ENCODE measurements around the gene LY6G5C. TPM values are rescaled to one million over a fixed set of nuclear protein-coding genes. Genes with fewer than 3 reads are reported as not detected.

LY6G5C gene
- total RNA-seq, 1 donor from 2014 or later = 22.0 TPM

DNA sequence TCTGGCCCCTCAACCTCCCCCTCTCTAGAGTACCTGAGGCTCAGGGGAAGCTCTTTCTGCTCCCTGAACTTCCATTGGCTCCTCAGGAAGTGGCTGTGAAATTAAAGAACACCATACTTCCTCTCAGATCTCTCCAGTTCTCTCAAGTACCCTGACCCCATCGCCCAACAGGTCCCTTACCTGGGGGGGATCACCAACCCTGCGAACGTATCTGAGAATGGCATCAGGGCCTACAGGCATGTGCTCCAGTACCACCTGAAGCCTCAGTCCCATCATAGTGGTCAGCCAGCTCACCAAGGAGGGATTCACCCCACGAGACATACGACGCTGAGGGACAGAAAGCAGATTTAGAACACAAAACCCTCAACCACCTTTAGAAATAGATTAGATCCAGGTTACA lies 40.3 kb downstream of the LY6G5C start:
- DNase-seq (ENCODE audit: low spot score) = no peak
- Mint-ChIP-seq H3K9me3 (ENCODE audit: unreplicated experiment) (no peaks in the 10 kb centered on the region), H3K27me3 (ENCODE audit: unreplicated experiment) (peaks cover 8% of the 10 kb centered on the region), H3K27ac (ENCODE audit: unreplicated experiment) (no peak overlapping the region), H3K4me3 (ENCODE audit: unreplicated experiment) (peak overlapping the region; percentile 25), H3K4me1 (ENCODE audit: unreplicated experiment) (peaks cover 2% of the 10 kb centered on the region), H3K36me3 (ENCODE audit: low read depth, unreplicated experiment) (peaks cover 36% of the 10 kb centered on the region)
- TF ChIP-seq, protein P1, sequence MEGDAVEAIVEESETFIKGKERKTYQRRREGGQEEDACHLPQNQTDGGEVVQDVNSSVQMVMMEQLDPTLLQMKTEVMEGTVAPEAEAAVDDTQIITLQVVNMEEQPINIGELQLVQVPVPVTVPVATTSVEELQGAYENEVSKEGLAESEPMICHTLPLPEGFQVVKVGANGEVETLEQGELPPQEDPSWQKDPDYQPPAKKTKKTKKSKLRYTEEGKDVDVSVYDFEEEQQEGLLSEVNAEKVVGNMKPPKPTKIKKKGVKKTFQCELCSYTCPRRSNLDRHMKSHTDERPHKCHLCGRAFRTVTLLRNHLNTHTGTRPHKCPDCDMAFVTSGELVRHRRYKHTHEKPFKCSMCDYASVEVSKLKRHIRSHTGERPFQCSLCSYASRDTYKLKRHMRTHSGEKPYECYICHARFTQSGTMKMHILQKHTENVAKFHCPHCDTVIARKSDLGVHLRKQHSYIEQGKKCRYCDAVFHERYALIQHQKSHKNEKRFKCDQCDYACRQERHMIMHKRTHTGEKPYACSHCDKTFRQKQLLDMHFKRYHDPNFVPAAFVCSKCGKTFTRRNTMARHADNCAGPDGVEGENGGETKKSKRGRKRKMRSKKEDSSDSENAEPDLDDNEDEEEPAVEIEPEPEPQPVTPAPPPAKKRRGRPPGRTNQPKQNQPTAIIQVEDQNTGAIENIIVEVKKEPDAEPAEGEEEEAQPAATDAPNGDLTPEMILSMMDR (IDR thresholded peaks at IDR 0.05; ENCODE audit: unreplicated experiment) = no peak

DNA sequence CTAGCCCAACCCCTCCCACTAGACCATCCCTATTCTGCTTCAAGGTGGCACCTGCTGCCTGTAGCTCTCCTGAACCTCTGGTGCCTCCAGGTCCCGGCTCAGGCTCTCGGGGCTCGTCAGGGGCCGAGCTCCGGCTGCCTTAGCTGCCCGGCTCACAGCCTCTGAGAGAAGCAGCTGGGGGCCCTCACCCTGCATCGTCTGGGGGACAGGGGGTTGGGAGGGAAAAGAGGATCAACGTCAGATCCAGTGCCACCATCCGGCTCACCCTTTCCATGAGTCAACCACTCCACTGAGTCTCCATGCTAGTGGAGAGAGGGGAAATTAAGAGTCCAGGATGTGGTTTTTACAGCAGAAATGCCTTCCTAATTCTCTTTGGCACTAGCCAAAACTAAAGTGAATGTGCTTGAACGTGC lies 41.4 kb downstream of the LY6G5C start:
- Mint-ChIP-seq H3K4me3 (ENCODE audit: unreplicated experiment) (no peak overlapping the region), H3K27me3 (ENCODE audit: unreplicated experiment) (peaks cover 8% of the 10 kb centered on the region), H3K4me1 (ENCODE audit: unreplicated experiment) (no peaks in the 10 kb centered on the region), H3K9me3 (ENCODE audit: unreplicated experiment) (no peaks in the 10 kb centered on the region), H3K36me3 (ENCODE audit: low read depth, unreplicated experiment) (peaks cover 35% of the 10 kb centered on the region), H3K27ac (ENCODE audit: unreplicated experiment) (no peak overlapping the region)
- TF ChIP-seq, protein P1 (IDR thresholded peaks at IDR 0.05; ENCODE audit: unreplicated experiment) = no peak
- no peak for DNase-seq (ENCODE audit: low spot score)

DNA sequence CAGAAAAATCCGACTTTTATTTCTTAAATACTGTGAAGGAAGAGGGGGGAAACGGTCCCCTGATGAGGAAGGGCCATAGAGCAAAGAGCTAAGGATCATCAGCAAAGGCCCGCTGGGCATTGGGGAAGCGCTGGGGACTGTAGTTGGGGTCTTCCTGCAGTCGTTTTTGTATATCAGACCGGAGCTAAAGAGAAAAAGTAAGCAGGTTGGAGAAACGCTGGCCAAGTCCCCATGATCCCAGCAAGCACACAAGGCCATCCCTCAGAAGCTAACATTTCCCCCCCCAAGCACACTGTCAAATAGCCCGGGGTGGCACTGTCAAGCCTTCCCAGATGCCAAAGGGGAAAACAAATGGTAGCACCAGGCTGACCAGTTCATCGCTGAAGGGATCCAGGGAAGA lies 41.8 kb downstream of the LY6G5C start:
- Mint-ChIP-seq H3K36me3 (ENCODE audit: low read depth, unreplicated experiment) (peaks cover 36% of the 10 kb centered on the region), H3K27ac (ENCODE audit: unreplicated experiment) (no peak overlapping the region), H3K27me3 (ENCODE audit: unreplicated experiment) (peaks cover 8% of the 10 kb centered on the region), H3K4me1 (ENCODE audit: unreplicated experiment) (no peaks in the 10 kb centered on the region), H3K4me3 (ENCODE audit: unreplicated experiment) (peak overlapping the region; percentile 42), H3K9me3 (ENCODE audit: unreplicated experiment) (no peaks in the 10 kb centered on the region)
- TF ChIP-seq, protein P1 (IDR thresholded peaks at IDR 0.05; ENCODE audit: unreplicated experiment) = no peak
- no peak for DNase-seq (ENCODE audit: low spot score)

DNA sequence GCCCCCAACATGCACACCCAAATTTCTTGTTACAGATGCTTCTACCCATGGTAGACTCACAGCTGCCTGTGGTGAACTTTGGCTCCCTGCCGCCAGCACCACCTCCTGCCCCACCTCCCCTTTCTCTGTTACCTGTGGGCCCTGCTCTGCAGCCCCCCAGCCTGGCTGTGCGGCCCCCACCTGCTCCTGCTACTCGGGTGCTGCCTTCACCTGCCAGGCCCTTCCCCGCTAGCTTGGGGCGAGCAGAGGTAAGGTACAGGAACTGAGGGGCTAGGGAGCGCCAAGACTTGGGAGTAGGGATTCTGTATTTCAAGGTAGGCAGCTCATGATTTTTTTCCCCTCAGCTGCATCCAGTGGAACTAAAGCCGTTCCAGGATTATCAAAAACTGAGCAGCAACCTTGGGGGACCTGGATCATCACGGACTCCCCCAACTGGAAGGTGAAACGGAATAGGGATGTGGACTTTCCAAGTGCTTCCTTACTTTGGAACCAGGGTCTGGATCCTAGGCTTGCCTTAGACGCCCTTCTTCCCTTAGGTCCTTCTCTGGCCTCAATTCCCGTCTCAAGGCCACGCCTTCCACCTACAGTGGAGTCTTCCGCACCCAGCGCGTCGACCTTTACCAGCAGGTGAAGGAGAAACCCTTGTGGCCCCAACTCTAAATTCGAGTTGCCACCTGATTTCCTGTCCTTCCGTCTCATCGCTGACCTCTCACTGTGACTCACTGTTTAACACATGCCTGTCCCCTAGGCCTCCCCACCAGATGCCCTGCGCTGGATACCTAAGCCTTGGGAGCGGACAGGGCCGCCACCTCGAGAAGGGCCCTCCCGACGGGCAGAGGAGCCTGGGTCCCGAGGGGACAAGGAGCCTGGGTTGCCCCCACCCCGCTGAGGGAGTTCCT lies 43.9 kb downstream of the LY6G5C start:
- Mint-ChIP-seq H3K4me3 (ENCODE audit: unreplicated experiment) (peak overlapping the region; percentile 60), H3K4me1 (ENCODE audit: unreplicated experiment) (no peaks in the 10 kb centered on the region)
- TF ChIP-seq, protein P1 (IDR thresholded peaks at IDR 0.05; ENCODE audit: unreplicated experiment) = no peak

DNA sequence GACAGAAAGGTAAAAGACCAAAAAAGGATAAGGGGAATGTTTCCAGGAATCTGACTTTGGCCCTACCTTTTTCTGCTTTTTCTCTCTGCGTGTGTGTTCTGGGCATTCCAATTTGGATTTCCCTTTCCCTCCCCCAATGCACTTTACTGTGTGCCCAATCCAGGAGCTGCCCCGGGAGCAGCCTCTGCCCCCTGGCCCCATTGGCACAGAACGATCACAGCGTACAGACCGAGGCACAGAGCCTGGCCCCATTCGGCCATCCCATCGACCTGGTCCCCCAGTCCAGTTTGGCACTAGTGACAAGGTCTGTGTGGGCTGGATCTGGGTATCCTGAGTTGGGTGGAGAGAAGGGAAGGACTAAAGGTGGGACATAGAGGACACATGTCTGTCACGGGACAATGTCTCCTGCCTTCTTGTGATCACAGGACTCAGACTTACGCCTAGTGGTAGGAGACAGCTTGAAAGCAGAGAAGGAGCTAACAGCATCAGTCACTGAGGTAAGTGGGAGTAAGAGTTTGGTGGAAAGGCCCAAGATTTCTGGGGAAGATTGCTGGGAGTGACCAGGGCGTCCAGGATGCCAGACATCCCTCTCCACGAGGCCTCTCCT lies 45.8 kb downstream of the LY6G5C start:
- no peak overlapping the region for H3K4me3 Mint-ChIP-seq (ENCODE audit: unreplicated experiment)
- H3K36me3 Mint-ChIP-seq (ENCODE audit: low read depth, unreplicated experiment) = peaks cover 31% of the 10 kb centered on the region

More for the DNA sequence above, 43.9 kb downstream of the LY6G5C start:
- Mint-ChIP-seq H3K27ac (ENCODE audit: unreplicated experiment) (no peak overlapping the region), H3K36me3 (ENCODE audit: low read depth, unreplicated experiment) (peaks cover 35% of the 10 kb centered on the region), H3K9me3 (ENCODE audit: unreplicated experiment) (no peaks in the 10 kb centered on the region), H3K27me3 (ENCODE audit: unreplicated experiment) (peaks cover 12% of the 10 kb centered on the region)
- DNase-seq (ENCODE audit: low spot score) = no peak

More for the DNA sequence above, 45.8 kb downstream of the LY6G5C start:
- peaks cover 12% of the 10 kb centered on the region for H3K27me3 Mint-ChIP-seq (ENCODE audit: unreplicated experiment)
- no peak for DNase-seq (ENCODE audit: low spot score)
- no peaks in the 10 kb centered on the region for H3K4me1 Mint-ChIP-seq (ENCODE audit: unreplicated experiment)
- no peak overlapping the region for H3K27ac Mint-ChIP-seq (ENCODE audit: unreplicated experiment)
- TF ChIP-seq, protein P1 (IDR thresholded peaks at IDR 0.05; ENCODE audit: unreplicated experiment) = no peak
- H3K9me3 Mint-ChIP-seq (ENCODE audit: unreplicated experiment) = no peaks in the 10 kb centered on the region
